ENCODE measurements around the gene LILRB3. TPM values are rescaled to one million over a fixed set of nuclear protein-coding genes. Genes with fewer than 3 reads are reported as not detected.
"Not testable (repeated sequence)": the region's sequence is repeated elsewhere in the genome, so short reads cannot be mapped to it uniquely, and the experiment has no call there.

LILRB3 gene
- total and polyA plus RNA-seq, 2 experiments from 2014 or later = not detected

GRCh38 chr19:54243809-54244208 lies 21.0 kb upstream of the LILRB3 start:
- DNase-seq (ENCODE audit: low spot score); H3K4me3 Mint-ChIP-seq; H3K4me1 ChIP-seq (ENCODE audit: insufficient read depth); H3K4me1 Mint-ChIP-seq; H3K4me3 ChIP-seq; H3K79me2 ChIP-seq (replicated peaks; ENCODE audit: insufficient read depth); H3K9me3 Mint-ChIP-seq; H3K27ac ChIP-seq (ENCODE audit: low read depth); H4K20me1 ChIP-seq (replicated peaks; ENCODE audit: insufficient read depth); H3F3A ChIP-seq (replicated peaks; ENCODE audit: low read depth); H3K27ac Mint-ChIP-seq; ATAC-seq; H3K36me3 ChIP-seq (ENCODE audit: insufficient read depth); H2AFZ ChIP-seq; H3K4me2 ChIP-seq; H3K36me3 Mint-ChIP-seq (ENCODE audit: low read depth); H3K27me3 ChIP-seq (ENCODE audit: insufficient read depth); H3K27me3 Mint-ChIP-seq (ENCODE audit: insufficient read depth, low read depth, poor library complexity); H3K9me2 ChIP-seq (ENCODE audit: insufficient read depth): not testable (repeated sequence)

GRCh38 chr19:54242646-54243045 lies 19.8 kb upstream of the LILRB3 start, which contains the start of gene LILRA6:
TSS of gene LILRA6 (minus strand) at chr19:54242790.
- H3K36me3 Mint-ChIP-seq (ENCODE audit: low read depth) = not testable (repeated sequence)

DNA sequence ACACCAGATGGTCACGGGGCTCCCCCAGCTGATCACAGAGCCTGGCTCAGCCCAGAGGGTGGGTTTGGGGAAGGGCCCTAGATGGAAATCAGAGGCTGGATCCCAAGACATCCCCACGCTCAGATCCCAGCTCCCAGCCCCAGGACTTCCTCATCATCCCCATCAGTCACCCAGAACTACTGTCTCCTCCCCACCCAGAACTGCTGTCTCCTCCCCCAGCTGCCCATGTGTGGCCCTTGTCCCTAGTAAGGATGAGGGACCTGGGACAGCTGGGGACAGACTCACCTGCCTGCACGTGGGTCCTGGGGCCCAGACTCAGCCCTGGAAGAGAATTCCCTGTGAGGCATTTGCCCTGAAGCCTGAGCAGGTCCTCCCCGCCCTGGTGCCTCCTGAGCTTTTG lies 19.4 kb upstream of the LILRB3 start:
- not testable (repeated sequence) for H3K4me1 ChIP-seq (ENCODE audit: insufficient read depth); H3K27me3 Mint-ChIP-seq (ENCODE audit: insufficient read depth, low read depth, poor library complexity); H4K20me1 ChIP-seq (replicated peaks; ENCODE audit: insufficient read depth); H3K4me3 ChIP-seq; H3K36me3 Mint-ChIP-seq (ENCODE audit: low read depth); H3K27me3 ChIP-seq (ENCODE audit: insufficient read depth); H3F3A ChIP-seq (replicated peaks; ENCODE audit: low read depth); H2AFZ ChIP-seq; H3K9me2 ChIP-seq (ENCODE audit: insufficient read depth); H3K9me3 Mint-ChIP-seq; H3K36me3 ChIP-seq (ENCODE audit: insufficient read depth); H3K79me2 ChIP-seq (replicated peaks; ENCODE audit: insufficient read depth); H3K27ac Mint-ChIP-seq; H3K27ac ChIP-seq (ENCODE audit: low read depth); H3K4me2 ChIP-seq; ATAC-seq; H3K4me3 Mint-ChIP-seq; H3K4me1 Mint-ChIP-seq; DNase-seq (ENCODE audit: low spot score)

More at GRCh38 chr19:54242646-54243045, 19.8 kb upstream of the LILRB3 start, which contains the start of gene LILRA6:
- not testable (repeated sequence) for H4K20me1 ChIP-seq (replicated peaks; ENCODE audit: insufficient read depth); H3K27ac Mint-ChIP-seq; H3K4me3 ChIP-seq; H3K27me3 Mint-ChIP-seq (ENCODE audit: insufficient read depth, low read depth, poor library complexity); H3K4me2 ChIP-seq; H3K36me3 ChIP-seq (ENCODE audit: insufficient read depth); H3K9me2 ChIP-seq (ENCODE audit: insufficient read depth); H3K4me1 Mint-ChIP-seq; ATAC-seq; H3K27ac ChIP-seq (ENCODE audit: low read depth); H3K27me3 ChIP-seq (ENCODE audit: insufficient read depth); H3K4me3 Mint-ChIP-seq; H3K4me1 ChIP-seq (ENCODE audit: insufficient read depth); DNase-seq (ENCODE audit: low spot score); H2AFZ ChIP-seq; H3F3A ChIP-seq (replicated peaks; ENCODE audit: low read depth); H3K79me2 ChIP-seq (replicated peaks; ENCODE audit: insufficient read depth); H3K9me3 Mint-ChIP-seq

- H3K9me3 Mint-ChIP-seq; H3K27me3 ChIP-seq (ENCODE audit: insufficient read depth); H2AFZ ChIP-seq; H3K4me3 ChIP-seq; H3K4me2 ChIP-seq; H3K36me3 ChIP-seq (ENCODE audit: insufficient read depth); H3K27me3 Mint-ChIP-seq (ENCODE audit: insufficient read depth, low read depth, poor library complexity); H3K4me3 Mint-ChIP-seq; H3K79me2 ChIP-seq (replicated peaks; ENCODE audit: insufficient read depth); H3F3A ChIP-seq (replicated peaks; ENCODE audit: low read depth); H3K4me1 ChIP-seq (ENCODE audit: insufficient read depth); H3K9me2 ChIP-seq (ENCODE audit: insufficient read depth); DNase-seq (ENCODE audit: low spot score); H3K36me3 Mint-ChIP-seq (ENCODE audit: low read depth); H4K20me1 ChIP-seq (replicated peaks; ENCODE audit: insufficient read depth); H3K27ac Mint-ChIP-seq; H3K27ac ChIP-seq (ENCODE audit: low read depth); H3K4me1 Mint-ChIP-seq: not testable (repeated sequence)
- ATAC-seq = peak; percentile 12; the same call in 2 of the 3 replicates
Measured at GRCh38 chr19:54240372-54241336, 17.8 kb upstream of the LILRB3 start.

GRCh38 chr19:54239491-54240371 lies 16.9 kb upstream of the LILRB3 start:
- not testable (repeated sequence) for H3K27ac ChIP-seq (ENCODE audit: low read depth); H3K4me1 ChIP-seq (ENCODE audit: insufficient read depth); H3K4me2 ChIP-seq; H3K36me3 ChIP-seq (ENCODE audit: insufficient read depth); H3K4me3 ChIP-seq; H3K27ac Mint-ChIP-seq; H3F3A ChIP-seq (replicated peaks; ENCODE audit: low read depth); DNase-seq (ENCODE audit: low spot score); H4K20me1 ChIP-seq (replicated peaks; ENCODE audit: insufficient read depth); H3K4me3 Mint-ChIP-seq; H3K4me1 Mint-ChIP-seq; H3K9me2 ChIP-seq (ENCODE audit: insufficient read depth); H2AFZ ChIP-seq; H3K36me3 Mint-ChIP-seq (ENCODE audit: low read depth); H3K79me2 ChIP-seq (replicated peaks; ENCODE audit: insufficient read depth); H3K27me3 ChIP-seq (ENCODE audit: insufficient read depth); H3K9me3 Mint-ChIP-seq; H3K27me3 Mint-ChIP-seq (ENCODE audit: insufficient read depth, low read depth, poor library complexity)
- ATAC-seq = peak; percentile 25; the same call in 2 of the 3 replicates

All from GM23338 (cell line).